ENCODE results near the gene NKIRAS2. TPM values are rescaled to one million over a fixed set of nuclear protein-coding genes. Genes with fewer than 3 reads are reported as not detected.
A peak's percentile ranks its signal among the peaks of the same experiment; 100 is the strongest.

NKIRAS2 gene
- total and polyA plus RNA-seq, 7 experiments from 2014 or later: 14.3 to 30.5 (median 22.0) TPM

DNA sequence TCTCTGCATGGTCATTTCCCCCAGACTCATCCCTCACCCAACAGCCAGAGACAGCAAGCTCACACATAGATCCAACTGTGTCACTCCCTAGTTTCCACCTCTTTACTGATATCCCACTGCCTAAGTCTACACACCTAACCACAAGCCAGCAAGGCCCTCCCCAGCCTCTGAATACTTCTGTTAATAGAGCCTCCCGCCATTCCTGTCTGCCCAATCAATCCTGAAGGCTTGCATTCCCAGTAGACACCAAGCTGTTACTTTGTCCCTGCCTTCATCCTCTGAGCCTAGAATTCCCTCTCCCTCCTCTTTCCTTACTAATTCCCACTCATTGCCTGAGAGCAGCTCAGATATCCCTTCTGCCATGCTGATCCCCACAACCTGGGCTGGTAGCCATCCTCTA, 25.8 kb downstream of the NKIRAS2 start:
- no peak overlapping the region for H3K27ac ChIP-seq (ENCODE audit: low read depth, low read length)
- Mint-ChIP-seq H3K4me3 (no peak overlapping the region), H3K27me3 (peaks cover 0 to 21% (median 1%) of the 10 kb centered on the region in 5 donors), H3K36me3 (no peaks in the 10 kb centered on the region), H3K4me1 (peaks cover 1 to 9% (median 2%) of the 10 kb centered on the region in 7 donors), H3K9me3 (no peaks in the 10 kb centered on the region), H3K27ac (peak overlapping the region in 2 of 9 donors; percentile 4 to 19)
- H3K36me3 ChIP-seq (ENCODE audit: control insufficient read depth in 2 of 3, insufficient read depth in 3 of 3, low read length in 3 of 3): no peaks in the 10 kb centered on the region
- no peak overlapping the region for H3K4me3 ChIP-seq (ENCODE audit: low read length)
- peaks cover 0 to 4% of the 10 kb centered on the region in 2 donors for H3K4me1 ChIP-seq (ENCODE audit: control insufficient read depth in 2 of 2, insufficient read depth in 2 of 2, low read length in 2 of 2)
- CTCF ChIA-PET: interaction anchor here (1.5 kb wide), 1 partner anchor 26 kb away, joined by 3 read pairs; the partner anchor contains the start of gene NKIRAS2
- intact Hi-C loops (cut with micrococcal nuclease): no loop called here
- no peak for DNase-seq
- POLR2A ChIA-PET: interaction anchor here (0.6 to 1.1 kb wide), 2 partner anchors 26 to 730 kb away, joined by 3 read pairs; partner anchors contain the start of gene NKIRAS2
- H3K27me3 ChIP-seq (ENCODE audit: control insufficient read depth in 2 of 2, insufficient read depth in 2 of 2, low read length in 2 of 2): no peaks in the 10 kb centered on the region
- no peaks in the 10 kb centered on the region for H3K9me3 ChIP-seq (ENCODE audit: control insufficient read depth in 2 of 3, low read length in 3 of 3)
- no peak for ATAC-seq

DNA sequence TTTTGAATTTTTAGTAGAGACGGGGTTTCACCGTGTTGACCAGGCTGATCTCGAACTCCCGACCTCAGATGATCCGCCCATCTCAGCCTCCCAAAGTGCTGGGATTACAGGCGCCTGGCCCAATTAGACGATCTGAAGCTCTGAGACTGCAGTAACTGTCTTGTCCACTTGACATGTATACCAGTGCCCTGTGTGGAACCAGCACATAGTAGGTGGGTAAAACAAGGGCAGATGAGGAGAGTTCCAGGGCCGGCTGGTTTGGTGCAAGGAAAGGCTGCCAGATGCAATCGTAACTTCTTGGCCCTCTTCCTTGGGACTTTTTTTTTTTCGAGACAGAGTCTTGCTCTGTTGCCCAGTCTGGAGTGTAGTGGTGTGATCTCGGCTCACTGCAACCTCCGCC, 27.5 kb downstream of the NKIRAS2 start:
- CTCF ChIA-PET: no interaction called here
- ATAC-seq: no peak
- no peak for DNase-seq

DNA sequence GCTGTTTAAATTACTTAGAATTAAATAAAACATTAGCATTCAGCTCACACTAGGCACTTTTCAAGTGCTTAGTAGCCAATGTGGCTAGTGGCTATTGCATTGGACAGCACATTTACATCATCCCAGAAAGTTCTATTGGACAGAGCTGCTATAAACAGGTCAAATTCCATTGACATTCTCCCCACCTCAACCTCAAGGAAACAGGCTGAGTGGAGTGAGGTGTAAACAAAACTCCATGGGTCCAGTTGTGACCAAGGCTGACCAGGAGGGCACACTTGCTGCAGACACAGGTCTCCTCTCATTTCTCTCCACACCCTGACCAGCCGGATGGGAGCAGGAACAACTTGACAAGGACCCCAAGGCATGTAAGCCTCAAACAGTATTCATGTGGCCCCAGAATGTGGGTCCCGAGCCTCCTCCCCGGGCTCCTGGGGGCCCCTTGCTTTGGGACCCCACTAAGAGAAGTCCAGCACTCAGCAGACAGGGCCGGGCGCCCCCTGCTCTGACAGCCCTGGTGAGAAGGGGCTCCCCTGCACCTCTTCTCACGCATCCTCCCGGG, 30.0 kb downstream of the NKIRAS2 start:
- peaks cover 6 to 13% (median 7%) of the 10 kb centered on the region in 7 donors for H3K4me1 Mint-ChIP-seq
- H3K27me3 Mint-ChIP-seq: peaks cover 18 to 56% (median 25%) of the 10 kb centered on the region in 5 donors
- Histone ChIP-seq H3K36me3 (ENCODE audit: control insufficient read depth in 2 of 3, insufficient read depth in 3 of 3, low read length in 3 of 3) (no peaks in the 10 kb centered on the region), H3K9me3 (ENCODE audit: control insufficient read depth in 2 of 3, low read length in 3 of 3) (no peaks in the 10 kb centered on the region), H3K27me3 (ENCODE audit: control insufficient read depth in 2 of 2, insufficient read depth in 2 of 2, low read length in 2 of 2) (no peaks in the 10 kb centered on the region), H3K4me3 (ENCODE audit: low read length) (peak overlapping the region; percentile 37), H3K27ac (ENCODE audit: low read depth, low read length) (no peak overlapping the region), H3K4me1 (ENCODE audit: control insufficient read depth in 2 of 2, insufficient read depth in 2 of 2, low read length in 2 of 2) (peaks cover 0 to 4% of the 10 kb centered on the region in 2 donors)
- CTCF ChIA-PET: interaction anchor here (1.0 to 1.8 kb wide), 3 partner anchors 16 to 119 kb away, joined by 3 to 9 read pairs (median 5); partner anchors contain the start of gene ODAD4
- intact Hi-C loops (cut with micrococcal nuclease): loop anchor here in 1 of 2 donors (1.0 kb wide), 1 partner anchor 25 kb away; no protein-coding TSS in a partner anchor
- H3K36me3 Mint-ChIP-seq: no peaks in the 10 kb centered on the region
- POLR2A ChIA-PET: interaction anchor here (1.3 kb wide), 1 partner anchor 33 kb away, joined by 5 read pairs; the partner anchor contains the start of gene DNAJC7
- H3K27ac Mint-ChIP-seq: peak overlapping the region in 1 of 9 donors; percentile 87
- no peak for ATAC-seq
- H3K9me3 Mint-ChIP-seq: no peaks in the 10 kb centered on the region
- no peak for DNase-seq
- H3K4me3 Mint-ChIP-seq: peak overlapping the region; percentile 73 to 84 (median 79)

More for the DNA sequence above, 27.5 kb downstream of the NKIRAS2 start:
- no peaks in the 10 kb centered on the region for H3K36me3 Mint-ChIP-seq
- H3K4me3 ChIP-seq (ENCODE audit: low read length): no peak overlapping the region
- no peaks in the 10 kb centered on the region for H3K36me3 ChIP-seq (ENCODE audit: control insufficient read depth in 2 of 3, insufficient read depth in 3 of 3, low read length in 3 of 3)
- H3K27me3 ChIP-seq (ENCODE audit: control insufficient read depth in 2 of 2, insufficient read depth in 2 of 2, low read length in 2 of 2): no peaks in the 10 kb centered on the region
- H3K27ac Mint-ChIP-seq: peak overlapping the region in 1 of 9 donors; percentile 20
- H3K9me3 Mint-ChIP-seq: no peaks in the 10 kb centered on the region
- no peak overlapping the region for H3K27ac ChIP-seq (ENCODE audit: low read depth, low read length)
- peaks cover 6 to 13% (median 7%) of the 10 kb centered on the region in 7 donors for H3K4me1 Mint-ChIP-seq
- no peaks in the 10 kb centered on the region for H3K9me3 ChIP-seq (ENCODE audit: control insufficient read depth in 2 of 3, low read length in 3 of 3)
- POLR2A ChIA-PET: no interaction called here
- peaks cover 6 to 37% (median 10%) of the 10 kb centered on the region in 5 donors for H3K27me3 Mint-ChIP-seq
- H3K4me3 Mint-ChIP-seq: no peak overlapping the region
- peaks cover 0 to 4% of the 10 kb centered on the region in 2 donors for H3K4me1 ChIP-seq (ENCODE audit: control insufficient read depth in 2 of 2, insufficient read depth in 2 of 2, low read length in 2 of 2)
- intact Hi-C loops (cut with micrococcal nuclease): no loop called here

DNA sequence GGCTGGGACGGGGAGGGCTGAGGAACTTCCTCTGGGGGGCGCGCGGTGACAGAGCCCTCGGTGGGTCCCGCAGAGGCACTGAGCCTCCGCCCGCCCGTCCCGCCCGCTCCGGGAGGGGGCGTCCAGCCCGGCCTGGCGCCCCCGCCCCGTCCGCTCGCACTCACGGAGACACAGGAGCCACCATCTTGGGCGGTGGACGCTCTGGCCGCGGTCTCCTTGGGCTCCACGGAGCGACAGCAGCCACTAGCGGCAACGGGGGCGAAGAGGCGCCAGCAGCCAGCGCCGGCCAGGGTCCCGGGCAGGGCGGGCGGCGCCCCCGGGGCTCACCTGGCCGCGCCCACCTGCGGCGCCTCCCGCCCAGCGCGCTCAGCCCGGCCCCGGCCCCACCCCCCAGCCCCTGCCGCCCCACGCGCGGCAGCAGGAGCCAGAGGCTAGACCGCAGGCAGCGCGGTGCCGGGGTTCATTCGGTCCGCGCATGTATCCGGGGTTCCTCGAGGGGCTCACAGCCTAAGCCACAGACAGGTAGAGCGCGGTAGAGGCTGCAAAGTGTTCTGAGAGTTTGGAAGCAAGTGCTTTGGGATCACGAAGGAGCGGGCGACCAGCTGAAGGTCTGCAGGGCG, 30.6 kb downstream of the NKIRAS2 start, which contains the start of gene C17orf113:
Gene C17orf113, minus strand, starts transcription at position 209 of the 620 bp plus-strand sequence. CDS start 7,225 bp downstream, outside the sequence.
- POLR2A ChIA-PET: interaction anchor here (1.1 kb wide), 1 partner anchor 33 kb away, joined by 4 read pairs; the partner anchor contains the start of gene DNAJC7
- intact Hi-C loops (cut with micrococcal nuclease): loop anchor here in 1 of 2 donors (1.0 kb wide), 1 partner anchor 25 kb away; no protein-coding TSS in a partner anchor

DNA sequence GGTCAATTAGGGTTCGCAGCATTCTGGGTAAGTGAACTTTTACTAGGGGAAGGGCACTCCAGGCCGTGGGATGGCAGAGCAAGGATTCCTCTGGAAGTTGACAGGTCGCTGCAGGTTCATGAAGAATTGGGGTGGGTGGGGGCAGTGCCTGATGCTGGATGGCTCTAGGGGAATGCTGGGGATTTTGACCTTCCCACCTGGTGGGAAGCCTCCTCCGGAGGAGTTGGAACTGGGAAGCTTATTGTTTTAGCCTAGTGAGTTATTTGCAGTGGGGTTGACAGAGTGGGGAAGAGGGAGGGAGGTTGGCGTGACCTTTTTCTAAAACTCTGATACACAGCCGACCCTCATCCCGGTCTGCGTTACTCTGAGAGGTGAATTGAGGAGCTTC, 31.1 kb downstream of the NKIRAS2 start:
- ChIA-PET CTCF (interaction anchor here (0.8 to 1.2 kb wide), 2 partner anchors 9 to 195 kb away, joined by 3 read pairs; no protein-coding TSS in a partner anchor), POLR2A (interaction anchor here (1.1 kb wide), 1 partner anchor 34 kb away, joined by 4 read pairs; the partner anchor contains the start of gene DNAJC7)
- intact Hi-C loops (cut with micrococcal nuclease): no loop called here
- no peak overlapping the region for H3K4me3 ChIP-seq (ENCODE audit: low read length)
- ATAC-seq (no peak), DNase-seq (no peak)
- H3K27me3 Mint-ChIP-seq: peaks cover 23 to 62% (median 25%) of the 10 kb centered on the region in 5 donors
- H3K36me3 ChIP-seq (ENCODE audit: control insufficient read depth in 2 of 3, insufficient read depth in 3 of 3, low read length in 3 of 3): no peaks in the 10 kb centered on the region
- peak overlapping the region; percentile 56 to 92 (median 81) for H3K4me3 Mint-ChIP-seq
- H3K9me3 ChIP-seq (ENCODE audit: control insufficient read depth in 2 of 3, low read length in 3 of 3): no peaks in the 10 kb centered on the region
- no peaks in the 10 kb centered on the region for H3K27me3 ChIP-seq (ENCODE audit: control insufficient read depth in 2 of 2, insufficient read depth in 2 of 2, low read length in 2 of 2)
- H3K9me3 Mint-ChIP-seq: no peaks in the 10 kb centered on the region
- no peaks in the 10 kb centered on the region for H3K36me3 Mint-ChIP-seq
- H3K27ac Mint-ChIP-seq: peak overlapping the region in 3 of 9 donors; percentile 43 to 68 (median 59)
- H3K27ac ChIP-seq (ENCODE audit: low read depth, low read length): no peak overlapping the region
- peaks cover 0 to 4% of the 10 kb centered on the region in 2 donors for H3K4me1 ChIP-seq (ENCODE audit: control insufficient read depth in 2 of 2, insufficient read depth in 2 of 2, low read length in 2 of 2)
- H3K4me1 Mint-ChIP-seq: peaks cover 6 to 13% (median 7%) of the 10 kb centered on the region in 7 donors

More for the DNA sequence above, 30.6 kb downstream of the NKIRAS2 start, which contains the start of gene C17orf113:
- no peaks in the 10 kb centered on the region for H3K9me3 ChIP-seq (ENCODE audit: control insufficient read depth in 2 of 3, low read length in 3 of 3)
- H3K27ac ChIP-seq (ENCODE audit: low read depth, low read length): no peak within 1 kb of the TSS
- peak within 1 kb of the TSS; percentile 37 for H3K4me3 ChIP-seq (ENCODE audit: low read length)
- H3K27me3 Mint-ChIP-seq: peaks cover 23 to 62% (median 25%) of the 10 kb centered on the region in 5 donors
- ATAC-seq (peak; percentile 85), DNase-seq (peak; percentile 11 to 42 (median 33))
- H3K36me3 ChIP-seq (ENCODE audit: control insufficient read depth in 2 of 3, insufficient read depth in 3 of 3, low read length in 3 of 3): no peaks in the 10 kb centered on the region
- H3K4me3 Mint-ChIP-seq: peak within 1 kb of the TSS; percentile 74 to 92 (median 81)
- peaks cover 6 to 13% (median 7%) of the 10 kb centered on the region in 7 donors for H3K4me1 Mint-ChIP-seq
- H3K36me3 Mint-ChIP-seq: no peaks in the 10 kb centered on the region
- H3K27ac Mint-ChIP-seq: peak within 1 kb of the TSS in 3 of 9 donors; percentile 59 to 87 (median 68)
- no peaks in the 10 kb centered on the region for H3K9me3 Mint-ChIP-seq
- H3K4me1 ChIP-seq (ENCODE audit: control insufficient read depth in 2 of 2, insufficient read depth in 2 of 2, low read length in 2 of 2): peaks cover 0 to 4% of the 10 kb centered on the region in 2 donors
- H3K27me3 ChIP-seq (ENCODE audit: control insufficient read depth in 2 of 2, insufficient read depth in 2 of 2, low read length in 2 of 2): no peaks in the 10 kb centered on the region
- CTCF ChIA-PET: interaction anchor here (1.0 to 1.8 kb wide), 3 partner anchors 9 to 120 kb away, joined by 3 to 9 read pairs (median 5); partner anchors contain the start of gene ODAD4

DNA sequence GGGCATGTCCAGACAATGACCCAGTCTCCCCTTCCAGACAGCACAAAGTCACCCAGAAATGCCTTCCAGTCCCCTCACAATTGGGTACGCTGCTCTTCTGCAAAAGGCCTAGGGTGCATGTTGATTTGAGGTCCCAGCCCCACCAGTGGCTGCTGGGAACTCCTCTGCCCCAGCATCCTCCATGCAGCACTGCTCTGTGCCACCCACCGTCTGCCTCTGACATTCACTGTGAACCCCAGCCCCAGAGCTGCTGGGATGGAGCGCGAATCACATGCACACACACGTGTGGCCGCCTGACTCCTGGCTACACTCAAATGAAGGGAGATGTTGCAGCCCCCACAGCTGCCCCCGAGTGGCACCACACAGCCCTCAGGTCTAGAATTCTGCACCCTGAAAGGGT, 31.8 kb downstream of the NKIRAS2 start:
- Mint-ChIP-seq H3K4me3 (peak overlapping the region in 9 of 10 donors; percentile 12 to 92 (median 56)), H3K36me3 (no peaks in the 10 kb centered on the region), H3K4me1 (peaks cover 6 to 13% (median 7%) of the 10 kb centered on the region in 7 donors), H3K9me3 (no peaks in the 10 kb centered on the region), H3K27me3 (peaks cover 23 to 62% (median 25%) of the 10 kb centered on the region in 5 donors), H3K27ac (no peak overlapping the region)
- DNase-seq: no peak
- no peak overlapping the region for H3K27ac ChIP-seq (ENCODE audit: low read depth, low read length)
- no peak for ATAC-seq
- H3K4me3 ChIP-seq (ENCODE audit: low read length): no peak overlapping the region
- intact Hi-C loops (cut with micrococcal nuclease): no loop called here
- H3K27me3 ChIP-seq (ENCODE audit: control insufficient read depth in 2 of 2, insufficient read depth in 2 of 2, low read length in 2 of 2): no peaks in the 10 kb centered on the region
- no peaks in the 10 kb centered on the region for H3K36me3 ChIP-seq (ENCODE audit: control insufficient read depth in 2 of 3, insufficient read depth in 3 of 3, low read length in 3 of 3)
- ChIA-PET CTCF (interaction anchor here (0.8 to 1.2 kb wide), 2 partner anchors 8 to 196 kb away, joined by 3 read pairs; no protein-coding TSS in a partner anchor), POLR2A (interaction anchor here (1.1 kb wide), 1 partner anchor 35 kb away, joined by 4 read pairs; the partner anchor contains the start of gene DNAJC7)
- no peaks in the 10 kb centered on the region for H3K9me3 ChIP-seq (ENCODE audit: control insufficient read depth in 2 of 3, low read length in 3 of 3)
- H3K4me1 ChIP-seq (ENCODE audit: control insufficient read depth in 2 of 2, insufficient read depth in 2 of 2, low read length in 2 of 2): peaks cover 0 to 4% of the 10 kb centered on the region in 2 donors
